ENCODE data around the gene TMEM135.
A peak's percentile ranks its signal among the peaks of the same experiment; 100 is the strongest.
"Not testable (repeated sequence)": the region's sequence is repeated elsewhere in the genome, so short reads cannot be mapped to it uniquely, and the experiment has no call there.

TMEM135 gene

GRCh38 chr11:87076874-87077429, 39.2 kb downstream of the TMEM135 start:
- DNase-seq (ENCODE audit: low spot score) = no peak

DNA sequence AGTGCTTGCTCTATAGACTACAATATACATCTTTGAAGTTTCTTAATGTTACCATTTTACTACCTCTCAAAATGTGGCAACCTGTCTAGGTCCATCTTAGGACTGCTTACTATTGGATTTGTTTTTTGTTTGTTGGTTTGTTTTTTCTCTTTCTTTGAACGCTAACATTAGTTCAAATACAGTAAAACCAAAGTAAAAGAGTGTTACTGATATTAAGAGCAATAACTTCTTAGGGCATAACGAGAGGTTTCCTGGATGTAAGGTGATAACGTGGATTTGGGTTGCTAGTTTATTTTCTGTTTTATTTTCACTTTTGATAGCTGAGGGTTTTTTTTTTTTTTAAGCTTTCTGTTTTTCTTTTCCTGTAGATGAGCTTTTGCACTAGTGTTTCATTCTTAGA, 43.6 kb downstream of the TMEM135 start:
- DNase-seq (ENCODE audit: low spot score) = no peak

GRCh38 chr11:87082590-87082989, 44.9 kb downstream of the TMEM135 start:
- no peak for DNase-seq (ENCODE audit: low spot score)

GRCh38 chr11:87083029-87083428, 45.3 kb downstream of the TMEM135 start:
- no peak for DNase-seq (ENCODE audit: low spot score)

GRCh38 chr11:87092159-87092558, 54.4 kb downstream of the TMEM135 start:
- DNase-seq (ENCODE audit: low spot score) = peak; percentile 5

DNA sequence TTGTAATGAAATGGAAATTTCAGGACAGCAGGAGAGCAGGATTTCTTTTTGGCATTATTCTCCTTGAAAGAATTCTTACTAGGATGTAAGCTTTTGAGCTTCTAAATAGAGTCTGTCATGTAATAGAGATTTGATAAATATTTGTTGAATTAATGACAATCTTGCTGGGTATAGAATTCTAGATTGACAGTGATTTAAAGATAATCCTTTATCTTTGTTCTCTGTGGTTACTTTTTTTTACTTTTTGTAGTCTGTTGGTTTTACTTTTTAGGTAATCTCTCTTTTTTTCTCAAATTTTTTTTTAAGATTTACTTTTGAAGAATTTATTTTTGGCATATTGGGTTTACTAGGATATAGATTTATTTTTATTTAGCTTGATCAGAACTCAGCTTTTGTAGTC, 54.8 kb downstream of the TMEM135 start:
- DNase-seq (ENCODE audit: low spot score) = no peak

DNA sequence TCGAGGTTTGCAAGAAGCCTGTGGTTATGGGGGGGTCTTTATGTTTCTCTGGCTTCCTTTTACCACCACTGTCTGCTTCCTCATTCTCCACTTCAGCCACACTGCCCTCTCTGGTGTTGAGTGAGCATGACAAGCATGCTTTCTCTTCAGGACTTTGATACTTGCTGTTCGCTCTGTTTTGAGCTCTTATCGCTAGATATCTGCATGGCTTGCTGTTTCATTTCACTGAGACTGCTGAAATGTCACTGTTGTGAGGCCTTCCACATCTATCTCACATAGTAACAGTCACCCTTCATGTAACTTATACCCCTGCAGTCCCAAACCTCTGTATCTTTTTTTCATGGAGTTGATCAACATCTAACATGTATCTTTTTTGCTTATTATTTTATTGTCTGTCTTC, 59.8 kb downstream of the TMEM135 start:
- DNase-seq (ENCODE audit: low spot score) = peak; percentile 62

GRCh38 chr11:87101956-87102580, 64.3 kb downstream of the TMEM135 start:
- no peak for DNase-seq (ENCODE audit: low spot score)

GRCh38 chr11:87105826-87106225, 68.1 kb downstream of the TMEM135 start:
- not testable (repeated sequence) for DNase-seq (ENCODE audit: low spot score)

GRCh38 chr11:87107379-87107778, 69.6 kb downstream of the TMEM135 start:
- DNase-seq (ENCODE audit: low spot score) = not testable (repeated sequence)

DNA sequence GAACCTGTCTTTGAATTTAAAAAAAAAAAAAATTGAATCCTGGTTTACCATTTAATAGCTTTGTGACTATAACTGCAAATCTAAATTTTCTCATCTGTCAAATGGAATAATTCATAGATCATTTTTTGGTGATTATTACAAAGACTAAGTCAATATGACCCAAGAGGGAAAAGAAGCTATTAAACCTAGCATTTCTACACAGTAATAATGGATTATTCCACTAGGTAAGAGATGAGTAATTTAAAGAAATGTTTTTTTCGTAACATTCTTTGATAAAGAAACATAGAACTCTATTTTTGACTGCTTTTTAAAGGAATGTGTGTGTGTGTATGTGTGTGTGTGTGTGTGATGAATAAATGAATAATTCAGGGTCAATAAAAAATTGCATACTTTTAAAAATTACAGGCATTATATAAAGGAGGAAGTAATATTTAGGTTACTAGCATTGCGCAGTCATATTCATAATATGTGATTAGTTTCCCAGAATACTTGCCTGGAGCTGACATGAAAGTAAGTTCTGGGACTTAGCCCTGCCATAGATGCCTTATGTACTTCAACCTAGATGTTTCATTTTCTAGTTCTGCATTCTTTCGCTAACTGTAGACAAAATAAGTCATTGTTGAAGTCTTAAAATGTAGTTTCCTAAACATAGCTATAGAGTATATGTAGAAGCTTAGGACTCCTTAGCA, 72.9 kb downstream of the TMEM135 start:
- no peak for DNase-seq (ENCODE audit: low spot score)

DNA sequence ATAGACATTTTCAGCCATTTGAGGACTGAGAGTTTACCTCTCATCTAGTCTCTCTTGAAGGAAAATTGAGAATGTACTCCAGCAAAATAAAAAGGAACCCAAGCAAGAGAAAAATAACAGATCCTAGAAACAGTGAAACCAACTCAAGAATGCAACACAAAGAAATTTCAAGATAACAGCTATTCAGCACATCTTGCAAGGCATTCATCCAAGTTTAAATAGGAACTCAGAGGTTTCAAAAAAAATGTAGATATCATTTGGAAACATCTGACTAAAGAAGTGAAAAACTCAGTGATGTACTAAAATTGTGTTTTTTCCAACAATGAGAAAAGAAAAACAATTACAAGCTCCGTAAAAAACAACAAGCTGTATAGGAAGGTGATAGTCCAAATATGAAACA, 76.4 kb downstream of the TMEM135 start:
- no peak for DNase-seq (ENCODE audit: low spot score)

- DNase-seq (ENCODE audit: low spot score) = no peak
Observed at GRCh38 chr11:87116185-87116584, 78.5 kb downstream of the TMEM135 start.

DNA sequence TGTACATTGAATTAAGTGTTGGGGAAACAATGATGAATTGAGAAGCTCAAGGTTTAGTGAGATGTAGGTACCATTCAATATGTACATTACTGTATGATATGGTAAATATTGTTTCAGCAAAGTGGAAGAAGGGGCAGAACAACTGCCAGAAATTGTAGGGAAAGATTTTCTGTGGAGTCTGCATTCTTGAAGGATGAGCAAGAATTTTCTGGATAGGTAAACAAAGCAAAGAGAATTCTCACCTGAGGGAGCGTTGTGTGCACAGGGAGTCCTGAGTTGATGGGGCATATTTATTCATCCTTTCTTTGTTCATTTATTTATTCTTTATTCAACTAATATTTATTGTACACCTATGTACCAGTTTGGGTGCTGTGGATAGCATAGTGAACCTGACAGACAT, 83.2 kb downstream of the TMEM135 start:
- no peak for DNase-seq (ENCODE audit: low spot score)

DNA sequence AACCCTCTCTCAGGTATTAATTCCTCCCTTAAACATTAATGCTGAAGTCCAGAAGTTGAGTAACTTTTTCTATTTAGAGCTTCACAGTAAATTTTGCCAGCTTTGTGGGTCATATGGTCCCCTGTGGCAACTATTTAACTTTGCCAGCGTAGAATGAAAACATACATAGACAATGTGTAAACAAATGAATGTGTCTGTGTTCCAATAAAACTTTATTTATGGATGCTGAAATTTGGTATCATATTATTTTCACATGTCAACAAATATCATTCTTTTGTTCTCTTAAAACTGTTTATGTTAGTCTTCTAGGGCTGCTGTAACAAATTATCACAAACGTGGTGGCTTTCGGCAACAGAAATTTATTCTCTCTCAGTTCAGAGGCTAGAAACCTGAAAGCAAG, 85.1 kb downstream of the TMEM135 start:
- no peak for DNase-seq (ENCODE audit: low spot score)

DNA sequence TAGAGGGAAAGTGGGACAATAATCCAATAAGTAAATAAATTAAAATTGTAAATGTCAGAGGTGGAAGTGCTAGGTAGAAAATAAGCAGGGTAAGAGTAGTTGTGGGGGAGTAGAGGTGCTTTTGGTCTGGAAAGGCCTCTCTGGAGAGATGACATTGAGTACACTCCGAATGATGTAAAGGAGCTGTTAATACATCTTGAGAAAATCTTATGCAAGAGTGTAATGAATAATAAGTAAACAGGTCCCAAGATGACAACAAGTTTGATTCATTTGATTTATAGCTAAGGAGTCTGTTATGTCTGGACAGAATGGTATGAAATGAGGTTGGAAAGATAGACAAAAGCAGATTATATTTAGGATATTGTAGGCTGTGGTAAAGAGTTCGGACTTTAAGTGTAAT, 87.5 kb downstream of the TMEM135 start:
- no peak for DNase-seq (ENCODE audit: low spot score)

DNA sequence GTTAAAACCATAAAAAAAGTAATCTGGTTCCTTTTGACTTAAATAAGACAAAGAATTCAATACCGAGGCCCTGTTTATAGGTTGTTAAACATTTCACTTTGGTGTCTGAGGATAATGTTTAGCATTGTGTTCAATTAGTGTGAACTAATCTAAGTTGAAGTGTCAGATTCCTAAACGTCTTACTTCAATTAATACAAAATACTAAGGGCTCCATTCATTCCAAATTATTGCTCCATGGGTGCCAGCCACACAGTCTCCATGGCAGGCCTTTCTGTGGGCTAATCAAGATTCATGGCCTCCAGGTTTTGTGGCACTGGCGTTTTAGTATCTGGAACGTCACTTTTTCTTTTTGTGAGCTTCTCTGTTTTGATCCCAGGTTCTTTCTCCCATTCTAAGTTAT, 89.4 kb downstream of the TMEM135 start:
- DNase-seq (ENCODE audit: low spot score) = no peak

- no peak for DNase-seq (ENCODE audit: low spot score)
Observed at GRCh38 chr11:87128372-87128771, 90.6 kb downstream of the TMEM135 start.

GRCh38 chr11:87134524-87135106, 96.9 kb downstream of the TMEM135 start:
- DNase-seq (ENCODE audit: low spot score) = peak; percentile 7

- DNase-seq (ENCODE audit: low spot score) = no peak
Observed at GRCh38 chr11:87136236-87136635, 98.5 kb downstream of the TMEM135 start.

DNA sequence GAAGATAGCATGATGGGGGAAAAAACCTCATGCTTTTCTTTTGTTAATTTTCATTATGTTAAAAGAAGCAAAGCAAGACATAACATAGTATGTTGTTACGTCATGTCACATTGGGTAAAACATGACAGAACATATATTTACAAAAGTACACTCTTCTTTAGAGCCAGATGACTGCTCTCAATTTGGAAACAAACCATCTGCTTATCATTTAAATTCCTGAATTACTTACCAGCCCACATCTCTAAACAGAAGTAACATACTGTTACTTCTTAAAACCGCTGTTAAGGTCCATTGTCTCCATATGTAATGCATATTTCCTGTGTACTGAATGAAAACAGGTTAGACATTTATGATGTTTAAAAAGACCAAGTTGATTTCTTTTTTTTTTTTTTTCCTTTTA, 100.0 kb downstream of the TMEM135 start:
- DNase-seq (ENCODE audit: low spot score) = no peak

- no peak for DNase-seq (ENCODE audit: low spot score)
Observed at GRCh38 chr11:87139475-87139874, 101.7 kb downstream of the TMEM135 start.

- no peak for DNase-seq (ENCODE audit: low spot score)
Observed at GRCh38 chr11:87141322-87141721, 103.6 kb downstream of the TMEM135 start.
